Colonic mucosa (tissue), 4 donors: Measurements from ENCODE around the gene LITAFD. TPM values are rescaled to one million over a fixed set of nuclear protein-coding genes. Genes with fewer than 3 reads are reported as not detected.

ENCODE experiments used
- DNase-seq: peaks from one replicate; pipeline ENCODE4 v3.0.0-alpha.2; 2020
- H3K27ac ChIP-seq: fragments of 200-600 bp; one replicate; pipeline ENCODE4 v1.8.0; 2021
- H3K27me3 ChIP-seq: fragments of 200-600 bp; one replicate; pipeline ENCODE4 v1.8.0; 2021
- H3K36me3 ChIP-seq: fragments of 200-600 bp; one replicate; pipeline ENCODE4 v1.8.0; 2021
- H3K4me1 ChIP-seq: fragments of 200-600 bp; one replicate; pipeline ENCODE4 v1.8.0; 2021; ENCODE audit warnings: mild to moderate bottlenecking
- H3K4me3 ChIP-seq: fragments of 200-600 bp; one replicate; pipeline ENCODE4 v1.8.0; 2021
- H3K9ac ChIP-seq, 2 donors: one replicate each; pipeline ENCODE4 v1.7.0; 2013; ENCODE audit warnings: control low read depth in 2 of 2, low read depth in 2 of 2, low read length in 2 of 2
- H3K9me3 ChIP-seq: fragments of 200-600 bp; one replicate; pipeline ENCODE4 v1.8.0; 2021
- CTCF ChIP-seq: fragments of 200-600 bp; IDR thresholded peaks from one replicate; pipeline ENCODE4 v1.8.0; 2022; ENCODE audit warnings: antibody characterized with exemption, mild to moderate bottlenecking
- intact Hi-C: fragments of 100-400 bp; cut with DNase I; formaldehyde crosslinking; loops from one replicate; pipeline ENCODE4 v1.14.1; 2022
- total RNA-seq, 2 donors: library from RNA; stranded (reverse); fragmentation: NEBNext Ultra II Directional in 1 of 2; extraction: Animal tissue kit (Norgen Biotek cat#: 25700) in 1 of 2; gene quantifications; one replicate each; pipeline ENCODE4 v1.2.1, GENCODE V29; 2021
- donor health status: healthy.
- donor health status: DM: no; HTN: no; CAD: no.
- donor health status: DM: no; HTN: no; CAD: no.

LITAFD gene
- total RNA-seq, 2 donors from 2014 or later = not detected

GRCh38 chr16:8859913-8860881 is 22.0 kb upstream of the LITAFD start:
- Histone ChIP-seq H3K27me3 (no peaks in the 10 kb centered on the region), H3K9me3 (no peaks in the 10 kb centered on the region), H3K4me1 (peaks cover 17% of the 10 kb centered on the region), H3K4me3 (no peak overlapping the region), H3K27ac (no peak overlapping the region), H3K9ac (no peak overlapping the region), H3K36me3 (peaks cover 2% of the 10 kb centered on the region)
- intact Hi-C loops = loop anchor here (10.0 kb wide), 1 partner anchor 55 kb away; no protein-coding TSS in a partner anchor
- no peak for DNase-seq
- no peak for TF ChIP-seq CTCF

GRCh38 chr16:8861563-8862308 is 20.4 kb upstream of the LITAFD start:
- H3K9ac ChIP-seq = no peak overlapping the region
- H3K36me3 ChIP-seq = no peaks in the 10 kb centered on the region
- no peak for TF ChIP-seq CTCF
- H3K4me3 ChIP-seq = no peak overlapping the region
- H3K27me3 ChIP-seq = no peaks in the 10 kb centered on the region
- H3K4me1 ChIP-seq = peaks cover 25% of the 10 kb centered on the region
- H3K27ac ChIP-seq = no peak overlapping the region
- H3K9me3 ChIP-seq = no peaks in the 10 kb centered on the region
- intact Hi-C loops = no loop called here
- no peak for DNase-seq

- intact Hi-C loops = no loop called here
- Histone ChIP-seq H3K4me1 (peaks cover 25% of the 10 kb centered on the region), H3K36me3 (no peaks in the 10 kb centered on the region), H3K27ac (no peak overlapping the region), H3K9ac (no peak overlapping the region), H3K4me3 (no peak overlapping the region), H3K9me3 (no peaks in the 10 kb centered on the region), H3K27me3 (no peaks in the 10 kb centered on the region)
- TF ChIP-seq CTCF = no peak
- DNase-seq = no peak
These were observed 19.6 kb upstream of the LITAFD start for GRCh38 chr16:8862309-8863130.

GRCh38 chr16:8863594-8864424 is 18.3 kb upstream of the LITAFD start:
- no peaks in the 10 kb centered on the region for H3K36me3 ChIP-seq
- no peak for TF ChIP-seq CTCF
- peak overlapping the region in 1 of 2 donors; percentile 19 for H3K9ac ChIP-seq
- intact Hi-C loops = no loop called here
- peak; percentile 67 for DNase-seq
- H3K4me1 ChIP-seq = peaks cover 25% of the 10 kb centered on the region
- no peaks in the 10 kb centered on the region for H3K27me3 ChIP-seq
- H3K9me3 ChIP-seq = no peaks in the 10 kb centered on the region
- H3K27ac ChIP-seq = peak overlapping the region; percentile 32
- H3K4me3 ChIP-seq = no peak overlapping the region
